Measurements from ENCODE around the gene RUNX3.

The RUNX3 gene

DNA sequence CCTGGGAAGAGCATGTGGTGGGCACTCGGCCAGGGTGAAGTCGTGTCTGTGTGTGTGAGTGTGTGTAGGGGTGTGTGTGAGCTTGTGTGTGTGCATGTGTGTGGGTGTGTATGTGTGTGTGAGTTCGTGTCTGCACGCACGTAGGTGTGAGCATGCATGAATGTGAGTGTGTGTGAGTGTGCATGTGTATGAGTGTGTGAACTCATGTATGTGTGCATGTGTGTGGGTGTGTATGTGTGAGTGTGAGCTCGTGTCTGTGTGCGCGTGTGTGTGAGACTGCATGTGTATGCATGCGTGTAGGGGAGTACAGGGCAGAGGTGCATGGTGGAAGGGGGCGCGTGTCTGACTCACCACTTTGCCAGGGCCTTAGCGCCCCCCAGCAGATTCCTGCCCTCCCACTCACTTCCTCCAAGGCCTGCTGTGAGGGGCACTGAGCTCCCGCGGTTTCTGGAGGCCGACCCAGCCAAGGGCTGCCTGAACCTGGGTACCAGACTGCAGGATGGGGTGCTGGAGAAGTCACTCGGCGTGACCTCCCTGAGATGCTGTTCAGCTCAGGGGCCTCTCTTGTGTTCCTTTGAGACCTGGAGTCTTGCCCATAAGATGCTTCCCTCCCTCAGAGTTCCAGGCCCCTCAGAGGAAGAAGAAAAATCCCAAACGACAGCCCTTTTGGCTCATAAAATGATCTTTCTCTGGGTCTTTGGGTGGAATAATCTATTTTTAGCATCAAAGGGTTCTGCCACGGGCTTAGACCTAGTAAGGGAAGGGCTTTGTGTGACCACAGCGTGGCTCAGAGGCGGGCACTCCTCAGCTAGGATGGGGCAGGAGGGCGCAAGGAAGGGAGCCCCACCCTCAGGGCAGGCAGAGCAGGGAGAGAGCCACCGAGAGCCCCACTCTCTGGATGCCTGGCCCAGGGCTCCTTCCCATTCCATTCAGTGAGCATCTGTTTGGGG lies 41.1 kb upstream of the RUNX3 start:
- no peaks in the 10 kb centered on the region; the same call in 1 of the 2 replicates for H3K27me3 ChIP-seq (ENCODE audit: control insufficient read depth, low read length)
- no peak overlapping the region for H3K27ac ChIP-seq (ENCODE audit: low read depth, low read length)
- H3K9me3 ChIP-seq (ENCODE audit: control insufficient read depth, insufficient read depth, low read length): peaks cover 18% of the 10 kb centered on the region
- H4K20me1 ChIP-seq (ENCODE audit: control insufficient read depth, insufficient read depth, low read depth, low read length): no peaks in the 10 kb centered on the region; the same call in 1 of the 2 replicates
- no peaks in the 10 kb centered on the region for H3K36me3 ChIP-seq (ENCODE audit: control insufficient read depth, low read length)
- no peaks in the 10 kb centered on the region for H3K4me1 ChIP-seq (ENCODE audit: control insufficient read depth, low read length)
- H3F3A ChIP-seq (ENCODE audit: control insufficient read depth, insufficient read depth): no peaks in the 10 kb centered on the region
- no peak overlapping the region for H3K4me2 ChIP-seq (ENCODE audit: low read length)
- no peaks in the 10 kb centered on the region for H3K79me2 ChIP-seq (ENCODE audit: control insufficient read depth, low read length)
- no peak overlapping the region for H3K4me3 ChIP-seq (ENCODE audit: low read length)
- H3K9me2 ChIP-seq (replicated peaks; ENCODE audit: control insufficient read depth, low read length): no peaks in the 10 kb centered on the region
- no peak for TF ChIP-seq EZH2phosphoT487 (IDR thresholded peaks at IDR 0.05; ENCODE audit: borderline replicate concordance, low read length)

DNA sequence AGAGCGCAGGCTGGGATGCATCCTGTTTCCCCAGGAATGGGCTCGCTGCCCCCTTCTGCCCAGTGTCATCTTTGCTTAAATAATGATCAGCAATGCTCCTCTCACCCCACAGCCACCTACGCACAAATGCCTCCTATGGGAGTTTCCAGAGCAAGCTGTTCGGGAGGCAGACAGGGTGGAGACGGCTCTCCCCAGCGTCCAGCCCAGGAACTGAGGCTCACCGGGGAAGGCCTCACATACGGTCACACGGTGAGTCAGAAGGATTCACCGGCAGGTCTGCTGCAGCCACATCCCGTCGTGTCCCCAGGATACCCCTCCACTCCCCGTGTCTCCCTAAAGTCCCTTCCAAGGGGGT lies 40.3 kb upstream of the RUNX3 start:
- Histone ChIP-seq H3K9me2 (replicated peaks; ENCODE audit: control insufficient read depth, low read length) (no peaks in the 10 kb centered on the region), H3K79me2 (ENCODE audit: control insufficient read depth, low read length) (no peaks in the 10 kb centered on the region), H3K36me3 (ENCODE audit: control insufficient read depth, low read length) (no peaks in the 10 kb centered on the region), H3F3A (ENCODE audit: control insufficient read depth, insufficient read depth) (no peaks in the 10 kb centered on the region), H3K27me3 (ENCODE audit: control insufficient read depth, low read length) (no peaks in the 10 kb centered on the region; the same call in 1 of the 2 replicates), H3K9me3 (ENCODE audit: control insufficient read depth, insufficient read depth, low read length) (peaks cover 12% of the 10 kb centered on the region), H4K20me1 (ENCODE audit: control insufficient read depth, insufficient read depth, low read depth, low read length) (no peaks in the 10 kb centered on the region; the same call in 1 of the 2 replicates), H3K4me3 (ENCODE audit: low read length) (no peak overlapping the region), H3K27ac (ENCODE audit: low read depth, low read length) (no peak overlapping the region), H3K4me2 (ENCODE audit: low read length) (no peak overlapping the region), H3K4me1 (ENCODE audit: control insufficient read depth, low read length) (peaks cover 3% of the 10 kb centered on the region)
- no peak for TF ChIP-seq EZH2phosphoT487 (IDR thresholded peaks at IDR 0.05; ENCODE audit: borderline replicate concordance, low read length)
- TF ChIP-seq CTCF (IDR thresholded peaks at IDR 0.05; ENCODE audit: low read depth, low read length, poor library complexity, severe bottlenecking): no peak

- no peak overlapping the region for H3K4me2 ChIP-seq (ENCODE audit: low read length)
- no peaks in the 10 kb centered on the region; the same call in 1 of the 2 replicates for H4K20me1 ChIP-seq (ENCODE audit: control insufficient read depth, insufficient read depth, low read depth, low read length)
- no peaks in the 10 kb centered on the region for H3F3A ChIP-seq (ENCODE audit: control insufficient read depth, insufficient read depth)
- H3K9me2 ChIP-seq (replicated peaks; ENCODE audit: control insufficient read depth, low read length): no peaks in the 10 kb centered on the region
- H3K4me1 ChIP-seq (ENCODE audit: control insufficient read depth, low read length): peaks cover 9% of the 10 kb centered on the region
- no peak for TF ChIP-seq EZH2phosphoT487 (IDR thresholded peaks at IDR 0.05; ENCODE audit: borderline replicate concordance, low read length)
- TF ChIP-seq CTCF (IDR thresholded peaks at IDR 0.05; ENCODE audit: low read depth, low read length, poor library complexity, severe bottlenecking): no peak
- no peak overlapping the region for H3K27ac ChIP-seq (ENCODE audit: low read depth, low read length)
- H3K36me3 ChIP-seq (ENCODE audit: control insufficient read depth, low read length): no peaks in the 10 kb centered on the region
- peaks cover 6% of the 10 kb centered on the region for H3K9me3 ChIP-seq (ENCODE audit: control insufficient read depth, insufficient read depth, low read length)
- H3K27me3 ChIP-seq (ENCODE audit: control insufficient read depth, low read length): no peaks in the 10 kb centered on the region
- no peak overlapping the region for H3K4me3 ChIP-seq (ENCODE audit: low read length)
- H3K79me2 ChIP-seq (ENCODE audit: control insufficient read depth, low read length): no peaks in the 10 kb centered on the region
These were observed 39.7 kb upstream of the RUNX3 start for GRCh38 chr1:24969596-24970398.
